KOPT-K1 (cell line): ENCODE data around the gene LARP1.
"Not testable (repeated sequence)": the region's sequence is repeated elsewhere in the genome, so short reads cannot be mapped to it uniquely, and the experiment has no call there.

Source experiments
- H3K27ac ChIP-seq: fragments of 200-600 bp; sonication (generic); 2 replicates; pipeline ENCODE4 v1.5.1; 2016; ENCODE audit warnings: antibody characterized with exemption, mild to moderate bottlenecking, low read depth, low read length; ENCODE audit not compliant: poor library complexity, severe bottlenecking
- H3K36me3 ChIP-seq: fragments of 200-600 bp; sonication (generic); 2 replicates; pipeline ENCODE4 v1.5.1; 2017; ENCODE audit warnings: antibody characterized with exemption, mild to moderate bottlenecking, low read length, moderate library complexity; ENCODE audit not compliant: insufficient read depth
- H3K9me3 ChIP-seq: fragments of 200-600 bp; sonication (generic); 2 replicates; pipeline ENCODE4 v1.5.1; 2017; ENCODE audit warnings: antibody characterized with exemption, low read length, mild to moderate bottlenecking; ENCODE audit not compliant: insufficient read depth, poor library complexity, severe bottlenecking

The LARP1 gene

DNA sequence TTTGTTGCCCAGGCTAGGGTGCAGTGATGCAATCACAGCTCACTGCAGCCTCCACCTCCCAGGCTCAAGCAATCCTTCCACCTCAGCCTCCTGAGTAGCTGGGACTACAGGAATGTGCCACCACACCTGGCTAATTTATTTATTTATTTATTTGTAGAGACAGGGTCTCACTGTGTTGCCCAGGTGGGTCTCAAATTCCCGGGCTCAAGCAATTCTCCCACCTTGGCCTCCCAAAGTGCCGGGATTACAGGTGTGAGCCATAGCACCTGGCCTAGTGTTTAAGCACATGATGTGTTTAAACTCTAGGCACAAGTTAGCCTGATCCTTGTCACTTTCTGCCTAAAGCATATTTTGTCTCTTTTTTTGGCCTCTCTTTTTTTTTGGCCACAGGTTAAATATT is 4.5 kb upstream of the LARP1 start:
- H3K27ac ChIP-seq, H3K9me3 ChIP-seq, H3K36me3 ChIP-seq: not testable (repeated sequence)

GRCh38 chr5:154751854-154752253 is 3.3 kb upstream of the LARP1 start:
- H3K27ac ChIP-seq = no peak overlapping the region
- no peaks in the 10 kb centered on the region for H3K9me3 ChIP-seq
- H3K36me3 ChIP-seq = no peaks in the 10 kb centered on the region

- H3K27ac ChIP-seq = peak overlapping the region; percentile 94
- no peaks in the 10 kb centered on the region for H3K9me3 ChIP-seq
- no peaks in the 10 kb centered on the region for H3K36me3 ChIP-seq
Measured at GRCh38 chr5:154753792-154754191, 1.4 kb upstream of the LARP1 start.

DNA sequence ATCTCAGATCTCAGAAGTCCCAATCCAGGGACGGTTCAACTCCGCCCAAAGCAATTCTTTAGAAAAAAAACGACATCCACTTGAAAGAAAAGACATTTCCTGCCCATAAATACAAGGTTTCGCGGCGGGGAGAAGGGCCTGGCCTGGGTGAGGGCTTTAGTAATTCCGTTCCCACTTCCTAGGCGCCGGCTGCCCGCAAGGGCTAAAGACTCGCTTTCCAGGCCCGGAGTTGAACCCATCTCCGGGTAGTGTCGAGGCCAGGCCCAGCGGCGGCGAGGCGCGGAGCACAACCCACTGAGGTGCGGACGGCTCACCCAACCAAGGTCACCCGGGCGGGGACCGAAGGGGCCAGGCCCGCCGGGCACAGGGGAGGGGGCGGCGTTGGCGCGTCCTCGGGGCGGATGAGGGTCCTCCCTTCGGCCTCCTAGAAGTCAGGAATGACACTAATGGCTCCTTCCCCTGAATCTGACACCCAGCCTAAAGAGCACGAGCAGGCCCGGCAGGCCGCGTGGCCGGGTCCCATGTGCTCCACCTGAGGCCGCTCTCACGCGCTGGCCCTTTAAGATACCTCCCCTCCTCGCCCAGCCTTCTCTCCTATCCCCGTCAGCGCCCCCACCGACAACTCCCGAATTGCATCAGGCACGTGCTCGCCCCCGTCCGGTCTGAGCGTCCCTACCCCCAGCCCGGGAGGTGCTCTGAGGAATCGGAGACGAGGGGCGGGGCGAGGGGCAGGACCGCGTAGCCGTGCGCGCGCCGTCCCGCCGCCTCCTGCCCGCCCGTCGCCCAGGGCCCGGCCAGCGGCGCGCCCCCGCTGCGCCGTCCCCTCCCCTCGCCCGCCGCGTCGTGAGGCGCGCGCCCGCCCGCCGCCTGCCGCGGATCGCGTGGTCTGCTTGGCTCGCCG is 467 bp upstream of the LARP1 start:
- Histone ChIP-seq H3K36me3 (0 out of 2 replicates have a peak, but pooled peaks cover 7% of the 10 kb centered on the region), H3K27ac (peak overlapping the region; percentile 94), H3K9me3 (no peaks in the 10 kb centered on the region)

- Histone ChIP-seq H3K36me3 (peaks cover 19% of the 10 kb centered on the region), H3K27ac (peak overlapping the region; percentile 93), H3K9me3 (no peaks in the 10 kb centered on the region)
Measured at GRCh38 chr5:154756009-154756867, 1.1 kb downstream of the LARP1 start.

GRCh38 chr5:154756868-154757813 is 2.0 kb downstream of the LARP1 start:
- H3K27ac ChIP-seq = peak overlapping the region; percentile 93

GRCh38 chr5:154757814-154758406 is 2.7 kb downstream of the LARP1 start:
- Histone ChIP-seq H3K27ac (peak overlapping the region; percentile 48), H3K36me3 (peaks cover 34% of the 10 kb centered on the region)

More at GRCh38 chr5:154756868-154757813, 2.0 kb downstream of the LARP1 start:
- Histone ChIP-seq H3K9me3 (no peaks in the 10 kb centered on the region), H3K36me3 (peaks cover 27% of the 10 kb centered on the region)

DNA sequence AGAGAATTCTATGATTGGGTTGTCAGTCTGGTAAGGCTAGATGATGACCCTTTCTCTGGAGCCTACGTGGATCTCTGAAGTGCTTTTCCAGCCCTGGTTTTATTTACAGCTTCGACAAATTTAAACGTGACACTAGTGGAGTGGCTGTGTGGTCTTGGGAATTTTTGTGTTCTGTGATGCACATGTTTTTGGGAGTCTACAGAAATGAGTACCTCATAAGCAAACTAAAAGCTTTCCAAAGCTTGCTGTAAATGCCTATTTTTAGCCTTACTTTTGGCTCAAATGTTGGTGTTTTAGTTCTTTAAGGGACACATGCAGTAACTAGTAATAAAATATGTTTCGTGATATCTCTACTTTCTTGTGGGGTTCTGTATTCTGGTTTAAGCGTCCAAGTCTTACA is 3.3 kb downstream of the LARP1 start:
- H3K36me3 ChIP-seq = peaks cover 38% of the 10 kb centered on the region
- no peaks in the 10 kb centered on the region for H3K9me3 ChIP-seq
- peak overlapping the region; percentile 48 for H3K27ac ChIP-seq

More at GRCh38 chr5:154757814-154758406, 2.7 kb downstream of the LARP1 start:
- no peaks in the 10 kb centered on the region for H3K9me3 ChIP-seq

DNA sequence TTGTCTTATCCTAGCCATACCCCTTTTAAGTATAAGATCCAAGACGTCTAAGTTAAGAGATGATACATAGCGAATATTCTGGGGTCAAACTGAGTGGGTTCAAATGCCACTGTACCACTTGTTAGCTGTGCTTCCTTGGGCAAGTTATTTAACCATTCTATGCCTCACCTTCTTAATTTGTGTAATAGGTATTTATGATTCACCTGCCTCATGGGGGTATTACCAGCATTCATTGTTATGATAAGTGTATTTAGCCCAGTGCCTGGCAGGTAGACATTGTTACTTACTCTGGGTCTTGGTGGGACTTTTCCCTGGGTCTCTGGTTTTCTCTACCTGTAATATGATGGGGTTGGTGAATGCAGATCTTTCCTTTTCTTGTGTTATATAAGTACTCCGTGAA is 3.8 kb downstream of the LARP1 start:
- H3K9me3 ChIP-seq = no peaks in the 10 kb centered on the region
- H3K27ac ChIP-seq = no peak overlapping the region

DNA sequence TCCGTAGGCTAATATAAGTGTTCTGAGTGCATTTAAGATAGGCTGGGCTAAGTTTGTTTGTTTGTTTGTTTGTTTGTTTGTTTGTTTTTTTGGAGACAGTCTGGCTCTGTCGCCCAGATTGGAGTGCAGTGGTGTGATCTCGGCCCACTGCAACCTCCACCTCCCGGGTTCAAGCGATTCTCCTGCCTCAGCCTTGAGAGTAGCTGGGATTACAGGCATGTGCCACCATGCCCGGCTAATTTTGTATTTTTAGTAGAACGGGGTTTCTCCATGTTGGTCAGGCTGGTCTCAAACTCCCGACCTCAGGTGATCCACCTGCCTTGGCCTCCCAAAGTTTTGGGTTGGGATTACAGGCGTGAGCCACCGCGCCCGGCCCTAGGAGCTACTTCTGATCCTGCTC is 4.7 kb downstream of the LARP1 start:
- not testable (repeated sequence) for H3K9me3 ChIP-seq, H3K27ac ChIP-seq
- H3K36me3 ChIP-seq = peaks cover 42% of the 10 kb centered on the region

More for the DNA sequence above, 3.8 kb downstream of the LARP1 start:
- peaks cover 42% of the 10 kb centered on the region for H3K36me3 ChIP-seq

DNA sequence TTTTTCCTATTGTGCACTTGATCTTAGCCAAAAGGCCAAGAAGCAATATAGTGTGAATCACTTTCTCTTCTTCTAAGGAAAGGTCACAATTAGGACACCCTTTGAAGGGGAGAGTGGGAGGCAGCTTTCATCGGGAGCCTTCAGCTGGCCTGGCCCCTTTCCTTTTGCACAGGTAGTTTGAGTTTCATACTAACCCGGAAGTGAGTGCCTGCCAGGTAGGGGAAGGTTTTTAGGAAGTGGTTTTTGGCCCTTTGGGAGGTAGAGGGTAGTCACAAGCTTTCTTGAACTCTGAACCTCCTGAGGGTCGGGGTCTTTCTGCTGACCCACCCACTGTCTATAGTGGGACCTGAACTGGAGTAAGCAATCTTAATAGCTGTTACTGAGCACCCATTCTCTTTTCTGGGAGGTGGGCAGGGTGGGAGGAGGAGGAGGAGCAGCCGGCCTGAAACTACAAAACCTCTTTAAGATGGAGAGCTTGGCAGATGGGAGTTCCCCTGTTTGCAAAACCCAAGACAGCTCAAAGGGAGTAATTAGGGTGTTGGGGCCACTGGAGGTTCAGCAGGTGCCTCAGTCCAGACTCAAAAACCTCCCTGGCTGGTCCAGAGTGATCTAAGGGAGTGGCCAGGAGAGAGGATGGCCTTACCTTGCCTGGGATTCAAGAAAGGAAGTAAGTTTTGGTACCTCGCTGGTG is 6.0 kb downstream of the LARP1 start:
- Histone ChIP-seq H3K36me3 (peaks cover 42% of the 10 kb centered on the region), H3K9me3 (no peaks in the 10 kb centered on the region), H3K27ac (peak overlapping the region; percentile 12)

DNA sequence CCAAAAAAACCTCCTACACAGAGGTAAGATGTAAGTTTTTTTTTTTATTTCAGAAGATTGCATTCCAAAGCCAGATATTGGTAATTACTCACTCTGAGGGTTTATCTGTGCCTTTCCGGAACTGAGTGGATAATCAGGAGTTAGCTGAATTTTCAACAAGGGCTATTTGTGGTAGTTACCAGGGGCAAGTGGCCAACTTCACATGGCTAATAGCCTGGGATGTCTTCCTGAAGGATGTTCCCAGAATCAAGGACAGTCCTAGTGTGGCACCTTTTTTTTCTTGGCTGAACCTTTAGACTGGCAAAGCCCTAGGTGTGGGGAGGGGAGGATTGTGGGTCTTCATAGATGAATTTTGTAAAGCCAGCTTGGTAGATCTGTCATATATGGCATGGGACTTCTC is 7.1 kb downstream of the LARP1 start:
- Histone ChIP-seq H3K36me3 (peaks cover 42% of the 10 kb centered on the region), H3K9me3 (no peaks in the 10 kb centered on the region)

DNA sequence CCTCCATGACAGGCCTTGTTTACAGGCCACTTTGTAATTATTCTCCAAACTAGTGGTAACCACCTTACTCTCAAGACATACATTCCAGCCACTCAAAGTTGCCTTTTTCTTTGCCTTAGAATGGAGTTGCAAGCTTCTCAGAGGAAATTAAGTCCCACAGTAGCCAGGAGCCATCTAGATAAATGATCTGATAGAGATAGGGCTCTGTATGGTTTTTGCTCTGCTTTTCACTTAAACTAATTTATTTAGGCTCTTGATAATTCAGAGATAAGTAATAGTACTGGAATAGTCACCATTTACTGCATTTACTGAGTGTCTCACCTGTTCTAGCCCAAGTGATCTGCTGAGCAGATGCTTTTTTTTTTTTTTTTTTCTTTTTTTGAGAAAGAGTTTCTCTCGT is 7.5 kb downstream of the LARP1 start:
- Histone ChIP-seq H3K36me3 (peaks cover 42% of the 10 kb centered on the region), H3K27ac (no peak overlapping the region), H3K9me3 (no peaks in the 10 kb centered on the region)

More for the DNA sequence above, 7.1 kb downstream of the LARP1 start:
- H3K27ac ChIP-seq = no peak overlapping the region

GRCh38 chr5:154764967-154765366 is 9.8 kb downstream of the LARP1 start:
- H3K27ac ChIP-seq = no peak overlapping the region
- no peaks in the 10 kb centered on the region for H3K9me3 ChIP-seq
- H3K36me3 ChIP-seq = peaks cover 33% of the 10 kb centered on the region
